DND-41 (cell line): ENCODE results near the gene ST6GALNAC4.

ENCODE experiments used
- ATAC-seq: fragments of 200-7000 bp; cut with Tn5 transposase; 3 replicates; pipeline ENCODE4 v1.9.1; 2021; ENCODE audit warnings: low read depth; ENCODE audit not compliant: insufficient read depth
- DNase-seq: peaks from one replicate; pipeline ENCODE4 v3.0.0-alpha.2; 2020
- H2AFZ ChIP-seq: 2 replicates; pipeline ENCODE4 v1.6.0; 2012; ENCODE audit warnings: low read depth, low read length
- H3K27ac ChIP-seq: 2 replicates; pipeline ENCODE4 v1.5.1; 2012; ENCODE audit warnings: low read length, inconsistent platforms
- H3K27me3 ChIP-seq: fragments of 200-600 bp; sonication (generic); 2 replicates; pipeline ENCODE4 v1.6.0; 2012; ENCODE audit warnings: low read length, mild to moderate bottlenecking, inconsistent platforms; ENCODE audit not compliant: insufficient read depth, poor library complexity
- H3K36me3 ChIP-seq: 2 replicates; pipeline ENCODE4 v1.5.1; 2012; ENCODE audit warnings: low read length, inconsistent platforms; ENCODE audit not compliant: insufficient read depth
- H3K4me1 ChIP-seq: 2 replicates; pipeline ENCODE4 v1.5.1; 2012; ENCODE audit warnings: mild to moderate bottlenecking, low read length; ENCODE audit not compliant: insufficient read depth
- H3K4me2 ChIP-seq: 2 replicates; pipeline ENCODE4 v1.6.0; 2012; ENCODE audit warnings: mild to moderate bottlenecking, moderate library complexity, low read length, inconsistent platforms; ENCODE audit not compliant: insufficient read depth
- H3K4me3 ChIP-seq, 2 experiments: fragments of 200-600 bp in 1 of 2; shearing (Covaris generic) in 1 of 2; 2 replicates each; pipeline ENCODE4 v1.5.1; 2012 to 2016; ENCODE audit warnings: inconsistent platforms in 2 of 2, low read length in 2 of 2, mild to moderate bottlenecking in 2 of 2, low read depth in 1 of 2, moderate library complexity in 1 of 2
- H3K79me2 ChIP-seq: 2 replicates; pipeline ENCODE4 v1.6.0; 2012; ENCODE audit warnings: low read length, inconsistent platforms; ENCODE audit not compliant: insufficient read depth
- H3K9ac ChIP-seq: 2 replicates; pipeline ENCODE4 v1.6.0; 2012; ENCODE audit warnings: low read depth, mild to moderate bottlenecking, inconsistent platforms, low read length, moderate library complexity
- H3K9me3 ChIP-seq: 2 replicates; pipeline ENCODE4 v1.5.1; 2012; ENCODE audit warnings: low read length, moderate library complexity, mild to moderate bottlenecking, inconsistent platforms; ENCODE audit not compliant: insufficient read depth, severe bottlenecking
- H4K20me1 ChIP-seq: 2 replicates; pipeline ENCODE4 v1.6.0; 2012; ENCODE audit warnings: low read length; ENCODE audit not compliant: insufficient read depth
- EZH2 ChIP-seq: IDR thresholded peaks from 3 replicates; pipeline ENCODE4 v1.6.1; 2012; ENCODE audit warnings: borderline replicate concordance, low read depth, mild to moderate bottlenecking, moderate library complexity, low read length, inconsistent platforms; ENCODE audit not compliant: severe bottlenecking
- TF ChIP-seq, protein P1 (sequence below): IDR thresholded peaks from 2 replicates; pipeline ENCODE4 v1.5.1; 2012; ENCODE audit warnings: borderline replicate concordance, low read length, moderate library complexity, mild to moderate bottlenecking; ENCODE audit not compliant: poor library complexity, severe bottlenecking; ENCODE audit errors: extremely low read depth

The ST6GALNAC4 gene

DNA sequence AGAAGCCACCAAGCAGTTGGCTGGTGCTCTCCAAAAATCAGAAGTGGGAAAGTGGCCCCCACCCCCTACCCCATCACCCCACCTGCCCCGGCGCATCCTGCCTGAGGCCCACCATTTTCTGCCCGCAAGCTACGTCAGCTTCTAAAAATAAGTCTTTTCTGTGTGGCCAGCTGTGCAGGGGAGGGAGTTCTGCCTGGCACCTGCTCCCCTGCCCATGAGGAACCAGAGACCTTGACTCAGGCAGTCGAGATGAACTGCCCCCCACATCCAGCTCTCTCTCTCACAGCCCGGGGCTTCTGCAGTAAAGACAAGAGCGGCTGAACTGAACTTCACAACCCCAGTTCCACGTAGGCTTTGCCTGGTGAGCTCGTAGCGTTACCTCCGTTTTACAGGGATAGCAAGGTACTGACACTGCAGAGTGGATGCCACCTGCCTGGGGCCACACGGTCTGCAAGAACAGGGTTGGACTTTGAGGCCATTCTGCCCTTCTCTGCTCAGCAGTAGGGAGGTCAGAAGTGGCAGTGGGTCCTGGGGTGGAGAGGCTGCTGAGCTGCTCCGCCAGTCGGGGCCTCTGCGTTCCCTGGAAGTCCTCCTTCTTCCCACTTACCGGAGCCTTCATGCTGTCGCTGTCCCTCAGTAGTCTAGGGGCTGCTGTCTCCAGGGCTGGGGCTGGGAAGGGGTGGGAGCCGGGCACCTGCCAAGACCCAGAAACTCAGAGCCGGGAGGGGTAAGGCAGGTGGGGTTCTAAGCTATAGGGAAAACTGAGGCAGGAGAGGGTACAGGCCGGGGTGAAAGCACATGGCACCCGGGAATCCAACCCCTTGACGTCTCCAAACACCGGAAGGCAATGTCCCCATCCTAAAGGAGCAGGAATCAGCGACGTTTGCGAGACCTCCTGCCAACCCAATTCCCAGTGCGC lies 781 bp downstream of the ST6GALNAC4 start:
- H2AFZ ChIP-seq = peak overlapping the region; percentile 88

DNA sequence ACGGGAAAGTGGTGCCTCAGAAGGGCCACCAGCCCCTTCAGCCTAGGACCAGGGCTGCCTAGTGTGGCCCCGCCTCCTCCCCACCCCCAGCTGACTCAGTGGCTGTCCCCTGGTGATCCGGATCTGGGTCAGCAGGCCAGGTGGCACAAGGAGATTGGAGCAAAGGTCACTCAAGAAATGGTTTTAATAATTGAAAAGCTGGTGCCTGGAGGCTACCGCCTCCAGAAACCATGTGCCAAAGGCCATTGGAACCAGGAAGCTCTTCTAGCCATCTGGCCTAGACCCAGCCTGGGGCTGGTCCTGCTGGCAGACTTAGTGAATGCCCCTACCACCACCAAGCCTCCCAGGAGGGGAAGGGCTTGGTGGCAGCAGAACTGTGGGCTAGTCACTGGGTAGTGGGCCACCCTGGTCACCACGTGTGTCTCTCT lies 1.5 kb downstream of the ST6GALNAC4 start:
- ATAC-seq (no peak), DNase-seq (no peak)
- Histone ChIP-seq H3K79me2 (no peaks in the 10 kb centered on the region), H3K4me3 (no peak overlapping the region), H3K27ac (no peak overlapping the region), H4K20me1 (no peaks in the 10 kb centered on the region), H3K27me3 (no peaks in the 10 kb centered on the region), H3K9ac (no peak overlapping the region), H3K4me1 (peaks cover 31% of the 10 kb centered on the region), H3K9me3 (no peaks in the 10 kb centered on the region), H3K4me2 (no peak overlapping the region), H2AFZ (no peak overlapping the region), H3K36me3 (peaks cover 5% of the 10 kb centered on the region; the same call in 1 of the 2 replicates)
- no peak for TF ChIP-seq EZH2
- TF ChIP-seq, protein P1, sequence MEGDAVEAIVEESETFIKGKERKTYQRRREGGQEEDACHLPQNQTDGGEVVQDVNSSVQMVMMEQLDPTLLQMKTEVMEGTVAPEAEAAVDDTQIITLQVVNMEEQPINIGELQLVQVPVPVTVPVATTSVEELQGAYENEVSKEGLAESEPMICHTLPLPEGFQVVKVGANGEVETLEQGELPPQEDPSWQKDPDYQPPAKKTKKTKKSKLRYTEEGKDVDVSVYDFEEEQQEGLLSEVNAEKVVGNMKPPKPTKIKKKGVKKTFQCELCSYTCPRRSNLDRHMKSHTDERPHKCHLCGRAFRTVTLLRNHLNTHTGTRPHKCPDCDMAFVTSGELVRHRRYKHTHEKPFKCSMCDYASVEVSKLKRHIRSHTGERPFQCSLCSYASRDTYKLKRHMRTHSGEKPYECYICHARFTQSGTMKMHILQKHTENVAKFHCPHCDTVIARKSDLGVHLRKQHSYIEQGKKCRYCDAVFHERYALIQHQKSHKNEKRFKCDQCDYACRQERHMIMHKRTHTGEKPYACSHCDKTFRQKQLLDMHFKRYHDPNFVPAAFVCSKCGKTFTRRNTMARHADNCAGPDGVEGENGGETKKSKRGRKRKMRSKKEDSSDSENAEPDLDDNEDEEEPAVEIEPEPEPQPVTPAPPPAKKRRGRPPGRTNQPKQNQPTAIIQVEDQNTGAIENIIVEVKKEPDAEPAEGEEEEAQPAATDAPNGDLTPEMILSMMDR = no peak

More for the DNA sequence above, 781 bp downstream of the ST6GALNAC4 start:
- Histone ChIP-seq H3K4me3 (peak overlapping the region; percentile 23 to 69; a peak in 3 of 4 replicates), H3K9ac (peak overlapping the region; percentile 64), H3K4me1 (peaks cover 32% of the 10 kb centered on the region), H3K4me2 (peak overlapping the region; percentile 96), H3K27ac (peak overlapping the region; percentile 35; the same call in 1 of the 2 replicates), H3K9me3 (no peaks in the 10 kb centered on the region), H3K36me3 (peaks cover 5% of the 10 kb centered on the region; the same call in 1 of the 2 replicates), H3K27me3 (no peaks in the 10 kb centered on the region), H3K79me2 (no peaks in the 10 kb centered on the region), H4K20me1 (no peaks in the 10 kb centered on the region)
- no peak for ATAC-seq
- DNase-seq = no peak
- TF ChIP-seq EZH2 = no peak
- TF ChIP-seq, protein P1 = no peak

DNA sequence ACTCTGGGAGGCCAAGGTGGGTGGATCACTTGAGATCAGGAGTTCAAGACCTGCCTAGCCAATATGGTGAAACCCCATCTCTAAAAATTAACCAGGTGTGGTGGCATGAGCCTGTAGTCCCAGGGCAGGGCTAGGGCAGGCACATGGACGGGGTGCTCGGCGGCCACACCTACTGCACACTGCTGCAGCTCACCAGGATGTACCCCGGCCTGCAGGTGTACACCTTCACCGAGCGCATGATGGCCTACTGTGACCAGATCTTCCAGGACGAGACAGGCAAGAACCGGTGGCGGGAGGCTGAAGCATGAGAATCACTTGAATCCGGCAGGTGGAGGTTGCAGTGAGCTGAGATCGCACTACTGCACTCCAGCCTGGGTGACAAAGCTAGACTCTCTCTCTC lies 3.2 kb downstream of the ST6GALNAC4 start:
- Histone ChIP-seq H3K4me3 (no peak overlapping the region), H4K20me1 (no peaks in the 10 kb centered on the region), H3K27me3 (no peaks in the 10 kb centered on the region), H3K36me3 (peaks cover 5% of the 10 kb centered on the region; the same call in 1 of the 2 replicates), H3K9ac (no peak overlapping the region), H3K4me2 (no peak overlapping the region), H3K27ac (no peak overlapping the region), H2AFZ (no peak overlapping the region), H3K79me2 (no peaks in the 10 kb centered on the region), H3K9me3 (no peaks in the 10 kb centered on the region), H3K4me1 (peaks cover 29% of the 10 kb centered on the region)
- no peak for DNase-seq
- no peak for ATAC-seq
- no peak for TF ChIP-seq EZH2
- TF ChIP-seq, protein P1 = no peak
